TTC549 (cell line): ENCODE measurements around the gene CST1.
"Not testable (repeated sequence)": the region's sequence is repeated elsewhere in the genome, so short reads cannot be mapped to it uniquely, and the experiment has no call there.

Experiments used
- FAIRE-seq: peaks from 2 replicates; lab custom pipeline; 2012; peaks lifted over from hg19 to GRCh38; lab: Jason Lieb, UNC

Gene CST1

DNA sequence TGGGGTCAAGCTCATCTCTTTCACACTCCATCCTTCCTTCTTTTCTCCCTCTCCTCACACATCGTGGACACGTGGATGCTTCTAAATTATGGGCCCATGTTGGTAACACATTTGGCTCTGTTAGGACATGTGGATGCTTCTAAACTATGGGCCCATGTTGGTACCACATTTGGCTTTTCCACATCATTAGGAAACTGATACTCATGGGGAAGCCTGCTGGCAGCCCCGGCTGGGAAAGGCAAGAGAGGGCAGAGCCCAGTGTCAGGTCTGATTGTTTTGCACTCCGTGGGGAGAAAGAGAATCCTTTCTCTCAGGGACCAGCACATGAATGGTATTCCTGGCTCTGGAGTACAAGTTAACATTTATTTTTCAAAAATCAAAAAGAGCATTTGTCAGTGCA lies 4.0 kb upstream of the CST1 start:
- no peak for FAIRE-seq

DNA sequence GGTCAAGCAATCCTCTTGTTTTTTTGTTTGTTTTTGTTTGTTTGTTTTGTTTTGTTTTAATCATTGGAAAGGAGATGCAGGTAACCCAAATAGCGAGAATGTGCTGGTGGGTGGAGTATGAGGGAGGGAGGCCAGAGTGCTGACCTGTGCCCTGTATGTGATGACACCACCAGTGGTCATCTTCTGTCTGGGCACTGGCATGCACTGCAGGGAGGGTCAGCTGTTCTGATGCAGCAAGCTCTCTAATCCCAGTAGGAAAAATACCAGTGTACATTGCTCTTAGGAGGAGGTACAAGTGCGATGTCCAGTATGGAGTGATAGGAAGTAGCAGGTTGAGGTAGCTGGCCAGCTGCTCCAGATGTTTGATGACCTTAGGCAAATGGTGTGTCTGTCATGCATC lies 2.9 kb upstream of the CST1 start:
- no peak for FAIRE-seq

DNA sequence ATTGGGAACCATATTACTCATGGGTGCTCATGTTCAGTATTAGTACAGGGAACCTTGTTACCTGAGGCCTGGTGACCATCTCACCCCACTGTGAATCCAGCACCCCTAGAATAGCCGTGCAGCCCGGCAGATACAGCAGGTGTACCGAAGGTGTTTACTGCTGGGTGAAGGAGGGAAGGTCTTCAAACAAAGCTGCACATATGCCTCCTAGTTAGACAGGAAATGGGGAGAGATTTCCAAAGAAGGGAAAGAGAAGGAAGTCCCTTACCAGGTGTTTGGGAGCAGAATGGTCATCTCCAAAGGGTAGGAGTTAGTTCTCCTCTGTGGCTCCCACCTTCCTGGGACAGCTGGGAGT lies 2.4 kb upstream of the CST1 start:
- no peak for FAIRE-seq

DNA sequence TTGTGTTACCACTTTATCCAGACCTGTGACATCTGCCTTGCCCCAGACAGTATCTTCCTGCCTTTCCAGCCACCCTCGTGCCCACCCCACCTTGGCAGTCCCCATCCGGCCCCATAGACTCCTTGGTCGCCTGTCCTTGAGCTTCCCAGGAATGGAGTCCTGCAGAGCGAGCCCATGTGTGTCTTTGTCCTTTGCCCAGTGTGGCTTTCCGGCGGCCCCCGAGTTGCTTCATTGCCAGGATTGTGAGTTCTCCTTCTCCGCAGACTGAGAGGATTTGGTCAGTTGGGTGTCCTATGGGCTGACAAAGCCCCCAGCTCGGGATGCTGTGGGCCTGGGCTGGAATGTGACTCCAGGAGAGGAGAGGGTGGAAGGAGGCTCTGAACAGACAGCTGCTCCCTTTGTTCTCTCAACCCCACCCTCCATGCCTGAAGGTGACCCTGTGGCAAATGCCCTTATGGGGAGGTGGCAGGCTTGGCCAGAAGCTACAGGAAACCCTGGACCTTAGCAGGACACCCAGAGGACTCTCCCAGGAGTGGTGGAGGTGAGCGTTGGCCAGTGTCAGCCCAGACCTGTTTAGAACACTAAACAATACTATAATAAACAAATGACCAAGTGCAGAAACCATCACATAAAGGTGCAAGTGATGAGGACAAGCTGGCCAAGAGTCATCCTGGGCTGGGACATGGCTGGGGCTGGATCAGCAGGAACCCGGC lies 1.9 kb upstream of the CST1 start:
- FAIRE-seq = no peak

DNA sequence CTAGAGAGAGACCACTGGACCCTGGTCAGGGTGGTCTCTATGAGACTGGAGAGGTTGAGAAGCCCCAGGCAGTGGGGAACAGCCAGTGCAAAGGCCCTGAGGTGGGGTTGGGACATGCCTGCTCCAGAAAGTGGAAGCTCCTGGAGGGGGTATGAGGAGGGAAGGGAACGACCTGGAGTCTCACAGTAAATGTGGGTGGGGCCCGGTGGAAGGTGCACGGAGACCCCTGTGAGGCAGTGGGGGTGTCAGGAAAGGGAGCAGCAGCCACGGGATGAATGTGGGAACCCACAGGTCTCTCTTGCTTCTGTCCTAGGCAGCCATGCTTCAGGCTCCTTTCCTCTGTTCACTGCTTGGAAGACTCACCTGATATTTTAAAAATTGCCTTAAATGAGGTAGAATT lies 1.3 kb upstream of the CST1 start:
- no peak for FAIRE-seq

DNA sequence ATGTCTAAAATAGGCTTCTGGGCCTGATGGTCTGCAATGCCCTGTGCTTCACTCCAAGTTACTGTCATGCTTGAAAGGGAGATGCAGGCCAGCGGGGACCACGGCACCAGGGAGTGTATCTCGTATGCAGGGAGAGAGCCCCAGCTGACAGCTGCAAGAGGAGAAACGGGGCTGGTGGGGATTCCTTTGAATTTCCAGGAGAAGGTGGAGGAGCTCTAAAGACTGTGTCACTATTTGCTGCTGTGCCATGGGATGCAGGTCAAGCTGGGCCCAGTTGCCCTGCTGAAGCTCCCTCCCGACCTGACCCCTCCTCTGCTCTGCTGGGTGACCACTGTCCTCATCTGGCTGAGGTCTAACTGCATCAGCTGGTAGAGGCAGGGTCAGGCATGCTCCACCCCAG lies 989 bp downstream of the CST1 start:
- FAIRE-seq = no peak

DNA sequence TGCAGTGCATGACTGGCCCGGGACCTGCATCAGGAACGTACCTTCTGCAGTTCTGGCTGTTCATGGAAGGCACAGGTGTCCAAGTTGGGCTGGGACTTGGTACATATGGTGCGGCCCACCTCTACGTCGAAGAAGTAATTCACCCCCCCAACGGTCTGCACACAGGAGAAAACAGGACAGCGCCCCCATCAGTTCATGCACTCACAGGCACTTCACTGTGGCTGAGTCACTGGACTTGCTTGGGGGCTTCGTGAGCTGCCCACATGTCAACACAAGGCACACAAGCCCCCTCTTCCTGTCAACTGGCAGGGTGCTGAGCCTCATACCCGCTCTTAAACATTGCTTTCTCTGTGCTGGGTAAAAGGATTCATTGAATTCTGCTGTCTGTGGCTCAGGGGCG lies 1.8 kb downstream of the CST1 start:
- not testable (repeated sequence) for FAIRE-seq

DNA sequence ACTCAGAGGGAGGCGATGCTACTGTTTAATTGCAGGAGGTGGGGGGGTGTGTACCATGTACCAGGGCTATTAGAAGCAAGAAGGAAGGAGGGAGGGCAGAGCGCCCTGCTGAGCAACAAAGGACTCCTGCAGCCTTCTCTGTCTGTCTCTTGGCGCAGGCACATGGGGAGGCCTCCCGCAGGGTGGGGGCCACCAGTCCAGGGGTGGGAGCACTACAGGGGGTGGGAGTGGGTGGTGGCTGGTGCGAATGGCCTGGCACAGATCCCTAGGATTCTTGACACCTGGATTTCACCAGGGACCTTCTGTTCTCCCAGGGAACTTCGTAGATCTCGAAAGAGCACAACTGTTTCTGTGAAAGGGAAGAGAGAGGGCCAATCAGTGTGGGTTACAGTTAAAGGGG lies 3.2 kb downstream of the CST1 start:
- FAIRE-seq = not testable (repeated sequence)

DNA sequence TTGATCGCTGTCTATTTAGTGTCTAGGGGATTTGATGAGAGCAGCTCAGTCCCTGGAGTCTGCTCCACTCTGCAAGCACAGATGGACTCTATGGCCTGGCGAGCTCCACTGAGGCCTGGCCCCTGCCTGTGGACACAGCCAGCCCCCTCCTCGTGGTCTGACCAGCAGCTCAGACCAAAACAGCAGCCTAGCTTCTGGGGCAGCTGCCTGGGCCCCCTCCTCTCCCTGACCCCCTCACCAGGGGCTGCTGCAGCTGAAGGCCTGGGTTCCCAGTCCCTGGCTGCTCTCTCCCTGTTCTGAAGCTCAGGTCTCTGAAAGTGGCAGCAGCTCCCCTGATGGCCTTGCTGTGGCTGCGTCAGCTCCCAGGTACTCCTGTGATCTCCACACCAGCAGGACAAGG lies 3.6 kb downstream of the CST1 start:
- FAIRE-seq = not testable (repeated sequence)

DNA sequence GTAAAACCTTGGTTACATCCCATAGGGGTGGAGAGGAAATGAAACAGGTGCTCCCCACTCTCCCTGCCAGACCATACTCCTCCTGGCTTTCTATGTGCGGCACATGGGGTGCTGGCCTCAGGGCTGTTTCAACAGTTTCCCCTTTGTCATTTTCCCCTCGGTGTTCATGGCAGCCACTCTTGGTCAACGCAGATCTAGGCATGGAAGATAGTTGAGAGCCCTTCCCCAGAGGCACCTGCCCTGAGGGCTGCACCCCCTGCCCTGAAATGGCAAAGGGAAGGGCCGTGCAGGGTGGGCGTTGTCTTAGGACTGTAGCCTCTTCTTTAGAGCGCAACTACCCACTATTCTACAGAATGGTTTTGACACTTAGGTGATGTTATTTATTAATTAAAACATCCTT lies 4.4 kb downstream of the CST1 start:
- no peak for FAIRE-seq

DNA sequence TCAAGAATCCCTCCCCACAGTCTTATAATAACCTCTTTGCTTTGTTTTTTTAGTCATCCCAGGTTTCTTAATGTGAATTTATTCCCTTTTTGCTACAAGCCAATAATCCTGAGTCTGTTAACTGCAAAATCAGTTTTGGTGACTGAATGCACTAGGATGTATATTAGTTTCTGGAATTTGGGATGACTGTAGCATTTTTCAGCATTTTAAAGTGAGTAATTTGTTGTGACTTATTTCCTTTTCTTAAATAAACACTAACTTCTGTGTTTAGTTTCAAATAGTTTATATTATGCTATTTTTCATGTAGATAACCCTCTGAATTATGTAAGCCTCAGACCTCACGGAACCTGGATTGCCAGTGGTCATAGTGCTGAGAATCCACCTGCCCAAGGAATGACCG lies 5.5 kb downstream of the CST1 start:
- no peak for FAIRE-seq

DNA sequence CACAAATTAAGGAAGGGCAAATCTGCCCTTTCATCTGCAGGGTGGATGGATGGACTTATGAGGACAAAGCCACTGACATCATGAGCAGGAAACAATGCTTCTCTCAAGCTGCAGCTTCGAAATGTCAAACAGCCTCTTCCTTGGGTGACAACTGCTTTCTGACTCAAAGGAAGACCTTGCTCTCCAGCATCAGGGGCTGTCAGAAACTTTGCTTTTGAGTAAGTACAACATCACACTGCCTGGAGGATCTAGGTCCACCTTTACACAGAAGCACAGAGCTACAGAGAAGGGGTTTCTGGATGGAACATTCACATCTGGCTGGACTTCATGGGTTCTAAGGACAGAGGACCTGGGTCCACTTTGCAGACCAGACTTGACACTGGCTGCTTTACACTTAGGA lies 5.9 kb downstream of the CST1 start:
- FAIRE-seq = no peak

DNA sequence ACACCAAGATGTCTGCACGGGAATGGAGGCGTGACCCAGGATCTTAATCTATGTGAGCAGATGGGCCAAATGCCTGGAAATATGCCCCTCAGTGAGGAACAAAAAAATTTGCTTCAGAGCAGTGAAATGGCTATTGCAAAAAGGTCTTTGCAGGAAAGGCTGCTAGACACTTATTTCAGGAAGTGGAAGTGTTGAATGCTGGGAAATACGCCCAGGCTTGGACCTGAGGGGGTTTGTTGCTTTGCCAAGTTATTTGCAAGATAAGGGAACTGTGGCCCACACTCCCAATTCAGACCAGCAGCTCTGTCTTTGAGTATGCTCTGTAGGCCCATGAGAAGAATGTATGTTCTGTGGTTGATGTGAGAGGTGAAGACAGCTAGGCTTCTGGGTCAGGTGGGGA lies 15.3 kb downstream of the CST1 start:
- FAIRE-seq = not testable (repeated sequence)

DNA sequence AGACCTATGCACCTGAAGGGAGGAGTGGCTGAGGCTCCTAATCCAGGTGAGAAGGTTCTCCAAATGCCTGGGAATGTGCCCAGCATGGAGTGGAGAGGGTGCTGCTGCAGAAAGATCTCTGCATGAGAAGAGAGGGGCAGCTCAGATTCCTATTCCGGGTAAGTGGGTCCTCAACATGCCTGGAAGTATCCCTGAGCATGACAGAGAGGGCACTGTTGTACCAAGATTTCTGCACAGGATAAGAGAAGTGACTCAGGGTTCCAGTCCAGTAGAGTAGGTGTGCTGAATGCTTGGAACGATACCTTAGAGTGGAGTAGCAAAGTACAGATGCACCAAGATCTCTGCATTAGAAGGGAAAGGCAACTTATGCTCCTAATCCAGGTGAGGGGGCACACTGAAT lies 15.8 kb downstream of the CST1 start:
- FAIRE-seq = not testable (repeated sequence)

DNA sequence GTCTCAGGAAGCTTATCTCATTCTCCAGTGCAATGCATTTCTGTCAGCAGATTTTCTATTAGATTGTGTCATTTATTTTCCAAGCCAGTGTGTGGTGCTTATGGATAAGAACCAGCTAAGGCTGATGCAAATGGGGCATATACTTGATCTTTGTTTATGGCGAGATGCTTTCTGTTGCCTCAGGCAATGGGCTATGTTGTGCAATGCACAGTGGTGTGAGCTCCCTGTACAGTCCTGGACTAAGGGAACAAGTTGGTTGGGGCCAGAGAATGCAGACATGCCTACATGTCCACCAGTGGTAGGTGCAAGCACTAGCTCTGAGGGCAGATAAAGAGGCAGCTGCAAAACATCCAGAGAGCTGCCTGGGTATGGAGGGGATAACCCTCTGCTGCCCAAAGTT lies 16.3 kb downstream of the CST1 start:
- not testable (repeated sequence) for FAIRE-seq

DNA sequence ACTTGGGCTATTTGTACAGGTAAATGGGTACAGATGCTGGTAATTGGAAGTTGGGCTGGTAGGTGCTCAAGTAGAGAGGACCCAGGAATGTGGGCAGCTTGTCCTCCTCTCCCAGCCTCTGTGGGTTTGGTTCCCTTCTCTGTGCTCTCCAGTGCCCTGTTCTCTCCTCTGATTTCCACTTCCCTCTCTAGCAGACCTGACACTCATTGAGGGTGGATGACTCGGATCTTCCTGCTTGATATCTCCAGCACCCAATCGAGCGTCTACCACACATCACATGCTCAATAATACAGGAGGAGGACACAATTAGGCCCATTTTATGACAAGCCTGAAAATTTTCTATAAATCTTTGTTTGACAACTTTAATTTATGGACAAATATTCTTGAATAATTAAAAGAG lies 23.7 kb downstream of the CST1 start:
- no peak for FAIRE-seq

DNA sequence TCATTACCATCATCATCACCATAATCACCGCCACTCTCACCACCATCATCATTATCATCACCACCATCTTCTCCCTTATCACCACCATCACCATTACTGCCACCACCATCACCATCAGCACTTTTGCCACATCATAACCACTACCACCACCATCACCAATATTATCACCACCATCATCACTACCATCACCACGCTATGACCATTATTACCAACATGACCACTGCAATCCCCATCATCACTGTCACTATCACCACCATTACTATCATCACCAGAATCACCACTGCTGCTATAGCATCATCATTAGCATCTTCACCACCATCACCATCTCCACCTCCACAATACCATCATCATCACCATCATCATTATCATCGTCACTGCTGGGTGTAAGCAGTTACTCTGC lies 25.6 kb downstream of the CST1 start:
- no peak for FAIRE-seq

DNA sequence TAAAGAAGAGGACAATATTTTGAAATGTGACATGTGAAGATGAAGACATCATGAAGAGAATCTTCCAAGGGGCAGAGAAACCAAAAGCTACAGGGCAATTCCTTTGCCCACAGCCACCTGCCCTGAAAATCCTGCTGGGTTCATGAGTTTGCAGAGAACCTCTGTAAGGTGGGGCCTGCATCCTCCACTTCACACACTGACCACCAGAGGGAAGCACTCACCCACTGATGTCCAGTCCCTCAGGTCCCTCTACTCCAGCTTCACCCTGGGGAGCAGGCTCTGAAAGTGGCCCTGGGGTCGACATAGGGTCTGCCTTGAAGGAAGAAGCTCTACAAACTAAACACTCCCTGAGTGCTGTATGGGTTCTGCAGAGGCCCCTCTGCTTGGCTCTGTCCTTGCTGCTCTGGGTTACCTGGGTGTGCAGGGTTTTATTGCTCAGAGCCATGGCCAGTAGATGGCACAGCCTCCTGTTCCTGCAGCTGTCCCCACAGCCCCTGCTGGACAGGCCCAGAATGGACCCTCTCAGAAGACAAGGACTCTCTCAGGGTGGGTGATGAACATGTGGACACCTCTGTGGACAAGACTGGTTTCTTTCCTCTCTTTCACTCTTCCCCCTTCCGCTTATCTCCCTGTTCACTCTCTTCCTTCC lies 27.0 kb downstream of the CST1 start:
- not testable (repeated sequence) for FAIRE-seq

DNA sequence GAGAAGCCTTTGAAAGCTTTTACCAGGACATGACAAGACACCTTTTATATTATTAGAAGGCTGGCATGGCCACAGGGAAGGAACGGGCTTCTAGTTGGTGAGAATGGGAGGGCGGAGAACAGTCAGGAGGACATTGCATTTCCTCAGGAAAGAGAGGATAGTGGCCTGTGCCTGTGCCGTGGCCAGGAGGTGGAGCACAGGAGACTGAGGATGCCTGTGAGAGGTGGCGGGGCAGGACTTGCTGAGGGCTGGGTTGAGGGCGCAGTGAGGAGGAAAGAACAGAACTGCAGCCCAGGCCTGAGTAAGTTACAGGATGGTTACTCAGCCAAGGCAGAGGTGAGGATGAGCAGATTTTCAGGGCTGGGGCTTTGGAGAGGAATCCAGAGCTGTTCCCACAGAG lies 27.9 kb downstream of the CST1 start:
- FAIRE-seq = not testable (repeated sequence)

DNA sequence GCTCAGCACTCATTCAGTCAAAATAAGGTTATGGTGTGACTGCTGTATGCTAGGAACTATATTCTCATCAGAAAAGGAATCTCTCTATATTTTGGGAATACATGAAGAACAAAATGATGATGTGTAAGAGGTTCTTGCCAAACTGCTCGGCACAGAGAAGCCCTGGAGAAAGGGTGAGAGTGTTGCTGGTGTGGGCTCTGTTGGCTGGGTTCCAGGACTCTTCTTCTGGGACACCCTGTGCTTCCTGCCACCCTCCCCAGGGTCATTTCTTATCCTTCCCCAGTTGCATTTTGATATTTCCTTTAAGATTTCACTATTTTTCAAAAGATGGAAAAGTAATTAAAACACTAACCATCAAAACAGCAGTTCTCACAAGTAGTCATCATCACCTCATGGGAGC lies 28.8 kb downstream of the CST1 start:
- FAIRE-seq = no peak

DNA sequence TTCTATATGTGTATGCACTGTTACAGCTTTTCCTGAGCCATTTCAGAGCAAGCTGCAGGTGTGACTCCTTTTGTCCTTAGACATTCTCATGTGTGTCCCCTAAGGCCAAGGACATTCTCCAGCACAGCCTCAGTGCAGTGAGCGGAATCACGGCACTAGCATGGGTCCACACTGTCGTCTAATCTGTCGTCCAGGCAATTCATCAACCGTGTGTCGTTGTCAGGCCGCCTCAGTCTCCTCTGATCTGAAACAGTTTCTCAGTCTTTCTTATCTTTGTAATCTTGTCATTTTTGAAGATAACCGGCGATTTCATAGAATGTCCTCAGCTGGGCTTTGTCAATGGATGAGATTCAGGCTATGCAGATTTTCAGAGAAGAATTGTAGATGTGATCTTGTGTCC lies 31.4 kb downstream of the CST1 start:
- FAIRE-seq = not testable (repeated sequence)

DNA sequence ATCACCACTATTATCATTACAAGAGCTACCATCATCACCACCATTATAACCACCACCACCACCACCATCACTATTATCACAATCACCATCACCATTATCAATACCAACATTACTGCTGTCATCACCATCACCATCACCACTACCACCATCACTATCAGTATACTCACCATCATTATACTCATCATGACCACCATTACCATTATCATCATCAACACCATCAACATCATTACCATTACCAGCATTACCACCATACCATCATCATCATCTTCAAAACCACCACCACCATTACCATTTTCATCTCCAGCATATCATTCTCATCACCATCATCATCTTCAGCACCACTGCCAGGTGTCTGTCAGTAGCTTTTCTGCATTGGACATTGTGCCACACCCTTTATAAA lies 39.0 kb downstream of the CST1 start:
- FAIRE-seq = not testable (repeated sequence)

DNA sequence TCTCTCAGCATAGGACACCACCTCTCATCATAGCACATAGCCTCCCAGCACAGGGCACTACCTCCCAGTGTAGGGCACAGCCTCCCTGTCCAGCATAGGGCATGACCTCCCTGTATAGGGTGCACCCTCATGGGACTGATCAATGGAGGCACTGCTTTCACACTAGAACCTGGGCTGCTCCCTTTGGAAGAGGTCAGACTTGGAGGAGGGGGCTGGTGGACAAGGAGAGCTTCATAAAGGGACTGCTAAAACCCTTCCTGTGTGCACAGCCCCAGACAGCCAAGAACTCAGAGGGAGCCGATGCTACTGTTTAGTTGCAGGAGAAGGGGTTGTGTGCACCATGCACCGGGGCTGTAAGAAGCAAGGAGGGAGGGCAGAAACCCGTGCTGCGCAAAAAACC lies 40.0 kb downstream of the CST1 start:
- FAIRE-seq = no peak

DNA sequence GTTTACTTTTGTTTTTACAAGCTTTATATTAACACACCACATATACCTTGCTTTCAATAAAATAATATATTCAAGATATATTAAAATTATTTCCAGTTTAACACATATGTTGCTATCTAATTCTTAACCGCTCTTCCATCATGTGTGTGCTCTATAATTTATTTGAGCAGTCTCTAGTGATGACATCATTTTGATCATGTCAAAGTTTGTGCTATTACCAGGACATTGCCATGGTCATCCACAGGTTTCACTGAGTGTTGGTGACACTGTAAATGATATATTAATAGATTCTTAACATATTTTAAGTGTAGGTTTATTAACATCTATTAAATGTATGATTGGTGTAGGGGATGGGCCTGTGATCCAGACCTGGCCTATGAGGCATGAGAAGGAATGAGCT lies 44.8 kb downstream of the CST1 start:
- no peak for FAIRE-seq
